Neural cell (in vitro differentiated cells): ENCODE measurements around the gene RPS15. TPM values are rescaled to one million over a fixed set of nuclear protein-coding genes. Genes with fewer than 3 reads are reported as not detected.

Experiments
- H2AFZ ChIP-seq: fragments of 200-600, 300-800 bp; sonication (generic), shearing (Covaris generic); 2 replicates; pipeline ENCODE4 v1.6.0; 2014; ENCODE audit warnings: low read depth, mild to moderate bottlenecking, antibody characterized with exemption, low read length, moderate library complexity
- H3F3A ChIP-seq: fragments of 200-600 bp; shearing (Covaris generic); 2 replicates; pipeline ENCODE4 v1.6.1; 2016; ENCODE audit warnings: mild to moderate bottlenecking, moderate library complexity, mixed read lengths, antibody characterized with exemption, low read length; ENCODE audit not compliant: insufficient read depth, poor library complexity, severe bottlenecking
- H3K27ac ChIP-seq: fragments of 200-600, 300-800 bp; sonication (generic), shearing (Covaris generic); 2 replicates; pipeline ENCODE4 v1.5.1; 2014; ENCODE audit warnings: mild to moderate bottlenecking, low read length, moderate library complexity
- H3K27me3 ChIP-seq: fragments of 300-800, 200-600 bp; sonication (generic), shearing (Covaris generic); 2 replicates; pipeline ENCODE4 v1.6.0; 2014; ENCODE audit warnings: mild to moderate bottlenecking, low read depth, low read length, moderate library complexity; ENCODE audit not compliant: insufficient read depth
- H3K36me3 ChIP-seq: fragments of 300-800, 200-600 bp; sonication (generic), shearing (Covaris generic); 2 replicates; pipeline ENCODE4 v1.5.1; 2014; ENCODE audit warnings: mild to moderate bottlenecking, antibody characterized with exemption, low read length, moderate library complexity; ENCODE audit not compliant: insufficient read depth
- H3K4me2 ChIP-seq: fragments of 300-800, 200-600 bp; sonication (generic), shearing (Covaris generic); 2 replicates; pipeline ENCODE4 v1.6.0; 2014; ENCODE audit warnings: mild to moderate bottlenecking, low read length
- H3K4me3 ChIP-seq: fragments of 300-800, 200-600 bp; sonication (generic), shearing (Covaris generic); 2 replicates; pipeline ENCODE4 v1.5.1; 2014; ENCODE audit warnings: mild to moderate bottlenecking, low read length, moderate library complexity
- H3K79me2 ChIP-seq: fragments of 200-600 bp; shearing (Covaris generic); replicated peaks from 2 replicates; pipeline ENCODE4 v1.6.0; 2014; ENCODE audit warnings: mild to moderate bottlenecking, low read length, moderate library complexity; ENCODE audit not compliant: insufficient read depth
- H3K9ac ChIP-seq: fragments of 300-800, 200-600 bp; sonication (generic), shearing (Covaris generic); 2 replicates; pipeline ENCODE4 v1.6.1; 2016; ENCODE audit warnings: mild to moderate bottlenecking, low read length, mixed read lengths
- H3K9me2 ChIP-seq: fragments of 200-600 bp; shearing (Covaris generic); 2 replicates; pipeline ENCODE4 v1.6.1; 2016; ENCODE audit warnings: mild to moderate bottlenecking, low read length, mixed read lengths; ENCODE audit not compliant: insufficient read depth
- H3K9me3 ChIP-seq: fragments of 200-600, 300-800 bp; sonication (generic), shearing (Covaris generic); 2 replicates; pipeline ENCODE4 v1.6.1; 2016; ENCODE audit warnings: mild to moderate bottlenecking, mixed run types, low read length, moderate library complexity, mixed read lengths
- H4K20me1 ChIP-seq: fragments of 200-600 bp; shearing (Covaris generic); 2 replicates; pipeline ENCODE4 v1.6.1; 2016; ENCODE audit warnings: mild to moderate bottlenecking, mixed run types; ENCODE audit not compliant: insufficient read depth
- EP300 ChIP-seq: fragments of 450-650 bp; conservative IDR thresholded peaks from 2 replicates; pipeline ENCODE4 v1.6.1; 2014; ENCODE audit warnings: antibody characterized with exemption, mild to moderate bottlenecking, moderate library complexity; ENCODE audit not compliant: poor library complexity, severe bottlenecking
- EZH2 ChIP-seq: fragments of 200-600, 300-800 bp; shearing (Covaris generic), sonication (generic); IDR thresholded peaks from 2 replicates; pipeline ENCODE4 v1.6.1; 2014; ENCODE audit warnings: antibody characterized with exemption, low read length, borderline replicate concordance, mild to moderate bottlenecking; ENCODE audit not compliant: insufficient read depth, poor library complexity, severe bottlenecking
- MXI1 ChIP-seq: fragments of 450-650 bp; conservative IDR thresholded peaks from 2 replicates; pipeline ENCODE4 v1.6.1; 2014; ENCODE audit warnings: antibody characterized with exemption, mild to moderate bottlenecking; ENCODE audit not compliant: poor library complexity, severe bottlenecking
- POLR2AphosphoS5 ChIP-seq: IDR thresholded peaks from 2 replicates; pipeline ENCODE4 v1.6.1; 2012
- RAD21 ChIP-seq: fragments of 450-650 bp; conservative IDR thresholded peaks from 2 replicates; pipeline ENCODE4 v1.6.1; 2014; ENCODE audit warnings: antibody characterized with exemption, mild to moderate bottlenecking, moderate library complexity
- SMC3 ChIP-seq: fragments of 450-650 bp; conservative IDR thresholded peaks from 2 replicates; pipeline ENCODE4 v1.6.1; 2014; ENCODE audit warnings: antibody characterized with exemption, mild to moderate bottlenecking, moderate library complexity; ENCODE audit not compliant: poor library complexity
- TAF1 ChIP-seq: IDR thresholded peaks from 2 replicates; pipeline ENCODE4 v1.6.1; 2012; ENCODE audit warnings: low read depth
- polyA plus RNA-seq: library from polyadenylated mRNA; depleted of rRNA; stranded (reverse); fragments of >200 nt; gene quantifications from 2 replicates; pipeline ENCODE4 v1.2.3, GENCODE V29; 2014
- TF ChIP-seq, protein P1 (sequence below): fragments of 450-650 bp; IDR thresholded peaks from 2 replicates; pipeline ENCODE4 v1.5.1; 2014; ENCODE audit warnings: antibody characterized with exemption, mild to moderate bottlenecking, moderate library complexity; ENCODE audit not compliant: poor library complexity, severe bottlenecking
- TF ChIP-seq, protein P2 (sequence below): IDR thresholded peaks from 2 replicates; pipeline ENCODE4 v1.6.1; 2012; ENCODE audit warnings: borderline replicate concordance

The RPS15 gene
- polyA plus RNA-seq, 1 donor from 2014 or later, result 591 TPM

DNA sequence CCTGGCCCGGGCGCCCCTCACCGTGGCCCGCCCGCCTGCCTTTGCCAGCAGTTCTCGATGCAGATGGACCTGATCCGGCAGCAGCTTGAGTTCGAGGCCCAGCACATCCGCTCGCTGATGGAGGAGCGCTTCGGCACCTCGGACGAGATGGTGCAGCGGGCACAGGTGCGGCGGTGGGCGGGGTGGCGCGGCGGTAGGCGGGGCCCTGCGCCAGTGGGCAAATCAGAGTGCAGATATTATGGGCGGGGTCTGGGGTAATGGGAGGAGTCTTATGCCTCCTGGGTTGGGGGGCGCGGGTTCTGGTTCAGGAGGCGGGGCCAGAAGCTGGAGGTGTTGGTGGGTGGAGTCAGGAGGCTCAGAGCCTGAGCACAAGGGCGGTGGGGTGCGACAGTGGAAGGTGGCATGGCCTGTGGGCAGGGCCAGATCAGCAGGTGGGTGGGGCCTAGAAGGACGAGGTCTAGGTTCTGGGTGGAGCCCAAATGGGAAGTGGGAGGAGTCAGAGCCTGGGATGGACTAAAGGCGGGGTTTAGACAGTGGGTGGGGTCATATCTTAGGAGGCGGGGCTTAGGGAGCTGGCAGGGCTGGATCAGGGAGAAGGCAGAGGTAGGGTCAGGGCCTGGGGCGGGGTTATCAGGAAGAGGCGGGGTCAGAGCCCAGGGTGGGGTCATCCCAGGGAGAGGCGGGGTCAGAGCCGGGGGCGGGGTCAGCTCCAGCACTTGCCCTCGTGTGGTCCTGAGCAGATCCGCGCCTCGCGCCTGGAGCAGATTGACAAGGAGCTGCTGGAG is 17.3 kb downstream of the RPS15 start:
- no peaks in the 10 kb centered on the region for H3K27me3 ChIP-seq
- H3K9ac ChIP-seq, result no peak overlapping the region
- no peak overlapping the region for H2AFZ ChIP-seq
- H4K20me1 ChIP-seq, result peaks cover 48% of the 10 kb centered on the region
- H3K9me3 ChIP-seq, result no peaks in the 10 kb centered on the region
- peaks cover 18% of the 10 kb centered on the region for H3K36me3 ChIP-seq
- H3K9me2 ChIP-seq, result no peaks in the 10 kb centered on the region
- H3K4me2 ChIP-seq, result no peak overlapping the region
- peaks cover 59% of the 10 kb centered on the region for H3K79me2 ChIP-seq
- no peak overlapping the region for H3K27ac ChIP-seq
- peak; percentile 20 for TF ChIP-seq POLR2AphosphoS5
- no peak for TF ChIP-seq TAF1
- H3K4me3 ChIP-seq, result no peak overlapping the region
- H3F3A ChIP-seq, result no peaks in the 10 kb centered on the region

DNA sequence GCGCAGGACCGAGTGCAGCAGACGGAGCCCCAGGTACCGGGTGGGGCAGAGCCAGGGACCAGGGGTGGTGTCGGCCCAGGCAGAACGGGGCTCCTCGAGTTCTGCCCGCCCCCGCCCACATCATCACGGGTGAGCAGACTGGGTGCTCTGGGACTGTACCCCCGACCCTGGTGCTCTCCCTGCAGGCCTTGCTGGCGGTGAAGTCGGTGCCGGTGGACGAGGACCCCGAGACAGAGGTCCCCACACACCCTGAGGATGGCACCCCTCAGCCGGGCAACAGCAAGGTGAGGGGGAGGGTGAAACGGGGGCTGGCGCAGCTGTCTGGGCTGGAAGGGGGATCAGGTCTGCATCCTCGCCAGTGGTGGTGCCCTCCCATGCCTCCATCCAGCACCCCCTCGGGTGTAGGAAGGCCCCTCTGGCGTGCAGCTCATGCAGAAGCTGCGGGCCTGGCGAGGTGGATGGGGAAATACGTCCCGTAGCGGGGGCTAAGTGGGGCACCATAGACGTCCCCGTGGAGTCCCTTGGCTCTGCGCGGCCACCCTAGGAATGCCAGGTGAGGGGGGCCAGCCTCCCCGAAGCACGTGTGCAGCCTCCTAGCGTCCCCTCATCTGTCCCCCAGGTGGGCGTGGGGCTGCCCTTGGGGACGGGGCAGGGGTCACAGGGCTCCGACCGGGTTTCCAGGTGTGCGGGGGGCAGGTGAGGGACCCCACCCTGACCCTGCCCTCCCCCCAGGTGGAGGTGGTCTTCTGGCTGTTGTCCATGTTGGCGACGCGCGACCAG is 18.1 kb downstream of the RPS15 start:
- H3K27me3 ChIP-seq, result no peaks in the 10 kb centered on the region
- peaks cover 54% of the 10 kb centered on the region for H4K20me1 ChIP-seq
- no peak overlapping the region for H3K4me2 ChIP-seq
- peaks cover 51% of the 10 kb centered on the region for H3K79me2 ChIP-seq
- H3F3A ChIP-seq, result no peaks in the 10 kb centered on the region
- no peak overlapping the region for H3K9ac ChIP-seq
- no peak overlapping the region for H3K27ac ChIP-seq
- no peaks in the 10 kb centered on the region for H3K9me2 ChIP-seq
- no peak overlapping the region for H3K4me3 ChIP-seq
- no peaks in the 10 kb centered on the region for H3K9me3 ChIP-seq
- TF ChIP-seq RAD21, result no peak
- TF ChIP-seq TAF1, result no peak
- H3K36me3 ChIP-seq, result peaks cover 23% of the 10 kb centered on the region
- H2AFZ ChIP-seq, result no peak overlapping the region

DNA sequence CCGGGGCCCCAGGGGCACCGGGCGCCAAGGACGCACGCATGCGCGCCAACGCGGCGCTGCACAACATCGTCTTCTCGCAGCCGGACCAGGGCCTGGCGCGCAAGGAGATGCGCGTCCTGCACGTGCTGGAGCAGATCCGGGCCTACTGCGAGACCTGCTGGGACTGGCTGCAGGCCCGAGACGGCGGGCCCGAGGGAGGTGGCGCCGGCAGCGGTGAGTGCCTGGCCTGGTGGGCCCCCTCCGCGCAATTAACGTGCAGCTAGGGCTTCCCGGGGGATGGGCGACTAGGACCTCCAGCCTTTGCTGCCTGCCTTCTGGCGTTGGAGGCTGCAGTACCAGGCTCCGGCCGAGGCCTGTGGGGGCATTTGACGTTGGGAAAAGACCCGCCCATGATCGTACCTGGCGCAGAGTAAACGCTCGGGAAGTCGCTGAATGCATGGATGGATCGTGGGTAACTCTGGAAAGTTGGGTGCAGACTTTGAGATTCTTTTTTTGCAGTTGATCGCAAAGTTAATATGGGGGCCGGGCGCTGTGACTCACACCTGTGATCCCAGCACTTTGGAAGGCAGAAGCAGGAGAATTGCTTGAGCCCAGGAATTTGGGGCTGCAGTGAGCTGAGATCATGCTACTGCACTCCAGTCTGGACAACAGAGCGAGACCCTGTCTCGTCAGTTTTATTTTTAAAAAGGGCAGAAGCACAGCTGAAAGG is 19.0 kb downstream of the RPS15 start:
- H3K9me2 ChIP-seq, result no peaks in the 10 kb centered on the region
- no peak for TF ChIP-seq TAF1
- no peak for TF ChIP-seq EP300
- TF ChIP-seq MXI1, result no peak
- TF ChIP-seq, protein P1, sequence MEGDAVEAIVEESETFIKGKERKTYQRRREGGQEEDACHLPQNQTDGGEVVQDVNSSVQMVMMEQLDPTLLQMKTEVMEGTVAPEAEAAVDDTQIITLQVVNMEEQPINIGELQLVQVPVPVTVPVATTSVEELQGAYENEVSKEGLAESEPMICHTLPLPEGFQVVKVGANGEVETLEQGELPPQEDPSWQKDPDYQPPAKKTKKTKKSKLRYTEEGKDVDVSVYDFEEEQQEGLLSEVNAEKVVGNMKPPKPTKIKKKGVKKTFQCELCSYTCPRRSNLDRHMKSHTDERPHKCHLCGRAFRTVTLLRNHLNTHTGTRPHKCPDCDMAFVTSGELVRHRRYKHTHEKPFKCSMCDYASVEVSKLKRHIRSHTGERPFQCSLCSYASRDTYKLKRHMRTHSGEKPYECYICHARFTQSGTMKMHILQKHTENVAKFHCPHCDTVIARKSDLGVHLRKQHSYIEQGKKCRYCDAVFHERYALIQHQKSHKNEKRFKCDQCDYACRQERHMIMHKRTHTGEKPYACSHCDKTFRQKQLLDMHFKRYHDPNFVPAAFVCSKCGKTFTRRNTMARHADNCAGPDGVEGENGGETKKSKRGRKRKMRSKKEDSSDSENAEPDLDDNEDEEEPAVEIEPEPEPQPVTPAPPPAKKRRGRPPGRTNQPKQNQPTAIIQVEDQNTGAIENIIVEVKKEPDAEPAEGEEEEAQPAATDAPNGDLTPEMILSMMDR, result no peak
- no peak for TF ChIP-seq RAD21
- TF ChIP-seq SMC3, result no peak
- no peak for TF ChIP-seq EZH2
- TF ChIP-seq, protein P2, sequence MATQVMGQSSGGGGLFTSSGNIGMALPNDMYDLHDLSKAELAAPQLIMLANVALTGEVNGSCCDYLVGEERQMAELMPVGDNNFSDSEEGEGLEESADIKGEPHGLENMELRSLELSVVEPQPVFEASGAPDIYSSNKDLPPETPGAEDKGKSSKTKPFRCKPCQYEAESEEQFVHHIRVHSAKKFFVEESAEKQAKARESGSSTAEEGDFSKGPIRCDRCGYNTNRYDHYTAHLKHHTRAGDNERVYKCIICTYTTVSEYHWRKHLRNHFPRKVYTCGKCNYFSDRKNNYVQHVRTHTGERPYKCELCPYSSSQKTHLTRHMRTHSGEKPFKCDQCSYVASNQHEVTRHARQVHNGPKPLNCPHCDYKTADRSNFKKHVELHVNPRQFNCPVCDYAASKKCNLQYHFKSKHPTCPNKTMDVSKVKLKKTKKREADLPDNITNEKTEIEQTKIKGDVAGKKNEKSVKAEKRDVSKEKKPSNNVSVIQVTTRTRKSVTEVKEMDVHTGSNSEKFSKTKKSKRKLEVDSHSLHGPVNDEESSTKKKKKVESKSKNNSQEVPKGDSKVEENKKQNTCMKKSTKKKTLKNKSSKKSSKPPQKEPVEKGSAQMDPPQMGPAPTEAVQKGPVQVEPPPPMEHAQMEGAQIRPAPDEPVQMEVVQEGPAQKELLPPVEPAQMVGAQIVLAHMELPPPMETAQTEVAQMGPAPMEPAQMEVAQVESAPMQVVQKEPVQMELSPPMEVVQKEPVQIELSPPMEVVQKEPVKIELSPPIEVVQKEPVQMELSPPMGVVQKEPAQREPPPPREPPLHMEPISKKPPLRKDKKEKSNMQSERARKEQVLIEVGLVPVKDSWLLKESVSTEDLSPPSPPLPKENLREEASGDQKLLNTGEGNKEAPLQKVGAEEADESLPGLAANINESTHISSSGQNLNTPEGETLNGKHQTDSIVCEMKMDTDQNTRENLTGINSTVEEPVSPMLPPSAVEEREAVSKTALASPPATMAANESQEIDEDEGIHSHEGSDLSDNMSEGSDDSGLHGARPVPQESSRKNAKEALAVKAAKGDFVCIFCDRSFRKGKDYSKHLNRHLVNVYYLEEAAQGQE, result no peak
- TF ChIP-seq POLR2AphosphoS5, result no peak
- no peak overlapping the region for H3K4me2 ChIP-seq
- peaks cover 23% of the 10 kb centered on the region for H3K36me3 ChIP-seq
- H3K79me2 ChIP-seq, result peaks cover 42% of the 10 kb centered on the region
- H3K4me3 ChIP-seq, result no peak overlapping the region
- no peak overlapping the region for H2AFZ ChIP-seq
- no peak overlapping the region for H3K9ac ChIP-seq
- no peaks in the 10 kb centered on the region for H3F3A ChIP-seq
- peaks cover 54% of the 10 kb centered on the region for H4K20me1 ChIP-seq
- H3K9me3 ChIP-seq, result no peaks in the 10 kb centered on the region
- no peak overlapping the region for H3K27ac ChIP-seq
- H3K27me3 ChIP-seq, result no peaks in the 10 kb centered on the region
